TTC549 (cell line): ENCODE measurements around the gene ZMYND8.
"Not testable (repeated sequence)": the region's sequence is repeated elsewhere in the genome, so short reads cannot be mapped to it uniquely, and the experiment has no call there.

Experiments used
- FAIRE-seq: peaks from 2 replicates; lab custom pipeline; 2012; peaks lifted over from hg19 to GRCh38; lab: Jason Lieb, UNC

Gene ZMYND8

DNA sequence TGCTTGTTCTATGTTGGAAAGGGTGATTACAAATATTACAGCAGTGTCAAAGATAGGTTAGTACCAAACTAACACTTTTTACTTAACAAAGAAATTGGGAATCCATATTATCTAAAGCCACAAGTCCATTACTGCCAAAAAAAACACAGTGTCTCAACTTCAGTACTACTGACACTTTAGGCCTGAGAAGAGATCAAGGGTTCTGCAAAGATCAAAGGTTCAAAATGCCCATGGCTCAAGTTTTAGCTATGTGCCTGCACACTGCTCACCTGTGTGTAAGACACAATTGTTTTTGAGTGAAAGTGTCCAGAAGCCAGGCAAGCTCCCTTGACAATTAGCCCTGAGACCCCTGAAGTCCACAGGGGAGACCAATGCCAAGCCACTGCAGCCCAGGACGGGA is 132.6 kb downstream of the ZMYND8 start:
- FAIRE-seq, result no peak

DNA sequence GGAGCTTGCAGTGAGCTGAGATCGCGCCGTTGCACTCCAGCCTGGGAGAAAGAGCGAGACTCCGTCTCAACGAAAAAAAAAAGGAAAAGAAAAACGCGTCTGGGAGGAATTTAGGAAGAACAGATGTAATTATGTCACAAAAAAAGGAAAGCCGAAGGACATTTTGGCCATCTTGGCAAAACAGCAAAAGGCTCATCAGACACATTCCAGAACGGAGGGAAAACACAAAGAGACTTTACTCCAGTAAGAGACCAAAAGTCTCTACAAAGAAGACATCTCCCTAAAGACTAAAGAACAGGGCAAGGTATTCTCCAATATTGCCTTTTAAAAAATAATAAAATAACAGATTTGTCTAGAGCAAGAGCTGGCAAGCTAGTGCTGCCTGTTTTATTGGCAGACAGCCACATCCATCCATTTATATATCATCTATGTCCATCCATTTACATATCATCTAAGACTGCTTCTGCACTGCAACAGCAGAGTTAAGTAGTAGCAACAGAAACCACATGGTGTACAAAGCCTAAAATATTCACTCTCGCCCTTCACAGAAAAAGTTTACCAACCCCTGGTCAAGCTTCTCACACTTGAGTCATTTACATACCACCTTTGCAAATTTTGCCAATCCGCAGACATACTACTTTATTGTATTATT is 133.9 kb downstream of the ZMYND8 start:
- no peak for FAIRE-seq

DNA sequence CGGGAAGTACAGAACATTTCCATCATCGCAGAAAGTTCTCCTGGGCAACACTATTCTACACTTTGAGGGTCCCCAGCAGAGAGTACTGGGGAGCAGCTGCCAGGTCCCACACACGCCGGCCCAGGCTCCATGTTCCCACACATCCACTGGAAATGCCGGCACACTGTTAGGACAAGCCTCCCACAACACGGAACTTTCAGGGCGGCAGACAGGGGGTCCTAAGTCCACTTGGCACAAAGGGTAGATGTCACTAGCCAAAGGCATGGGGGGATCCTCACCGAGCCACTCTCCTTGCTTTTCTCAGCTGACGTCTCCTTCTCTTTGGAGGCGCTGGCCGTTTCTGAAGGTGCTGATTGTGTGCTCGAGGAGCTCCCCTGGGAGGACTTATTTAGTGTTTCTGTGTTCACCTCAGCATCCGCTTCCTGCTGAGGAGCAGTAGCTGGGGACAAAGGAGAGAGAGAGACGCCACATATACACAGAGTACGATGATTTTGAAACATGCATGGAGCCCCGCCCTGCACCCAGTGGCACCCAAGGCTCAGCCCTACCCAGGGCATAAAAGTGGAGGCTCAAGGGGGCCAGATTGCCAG is 135.4 kb downstream of the ZMYND8 start:
- no peak for FAIRE-seq

DNA sequence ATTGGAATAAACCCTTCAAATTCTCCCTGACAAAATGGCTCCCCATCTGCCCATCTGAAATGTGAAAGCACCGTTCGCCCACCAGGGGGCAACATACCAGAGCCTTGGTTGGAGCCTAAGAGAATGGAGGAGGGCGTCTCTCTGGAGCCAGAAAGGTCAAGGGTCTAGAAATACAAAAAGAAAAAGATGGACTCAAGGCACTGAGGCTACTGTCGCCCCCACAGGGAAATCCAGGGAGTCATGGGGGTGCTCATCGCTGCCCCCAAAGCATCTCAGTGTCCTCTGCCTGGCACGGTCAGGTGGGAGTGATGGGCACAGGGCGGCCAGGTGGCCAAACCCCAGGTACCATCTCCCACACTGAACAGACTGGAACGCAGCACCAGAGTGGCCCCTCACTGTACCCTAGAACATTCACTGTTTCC is 136.3 kb downstream of the ZMYND8 start:
- no peak for FAIRE-seq

DNA sequence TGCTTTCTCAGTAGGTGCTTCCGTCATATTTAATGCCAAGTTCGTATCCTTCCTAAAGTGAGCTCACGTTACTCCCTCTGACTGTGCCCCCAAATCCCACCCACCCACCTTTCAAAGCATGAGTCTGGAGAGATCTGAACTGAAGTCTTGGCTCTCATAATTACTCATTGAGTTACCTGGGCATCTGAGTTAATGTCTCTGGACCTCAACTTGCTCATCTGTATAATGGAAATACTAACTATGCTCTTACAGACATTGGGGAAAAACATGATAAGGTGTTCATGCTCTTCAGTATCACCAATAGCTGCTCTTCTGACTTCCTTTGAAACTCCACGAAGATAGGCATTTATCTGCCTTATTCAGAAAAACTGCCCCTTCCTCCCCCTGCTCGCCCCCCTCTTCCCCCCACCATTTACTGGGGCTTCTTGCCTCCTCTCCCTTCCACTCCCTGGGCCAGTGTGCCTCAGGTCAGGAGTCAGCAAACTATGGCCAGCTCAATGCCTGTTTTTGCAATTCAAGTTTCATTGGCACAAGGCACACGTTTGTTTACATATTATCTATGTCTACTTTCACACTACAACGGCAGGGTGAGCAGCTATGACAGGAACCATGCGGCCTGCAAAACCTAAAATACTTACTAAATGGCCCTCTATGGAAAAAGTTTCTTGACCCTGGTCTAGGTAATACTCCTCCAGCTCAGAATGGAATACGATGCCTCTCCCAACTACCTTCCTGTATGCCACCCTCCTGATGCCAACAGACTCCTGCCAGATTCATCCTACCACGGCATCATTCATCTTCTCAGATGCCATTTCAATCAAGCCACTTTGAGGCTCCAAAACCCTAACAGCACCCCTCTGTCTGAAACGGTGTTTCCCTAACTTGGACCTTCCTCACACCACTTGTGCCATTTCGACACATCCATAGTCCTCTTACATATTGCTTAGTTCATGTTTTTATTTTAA is 138.7 kb downstream of the ZMYND8 start:
- FAIRE-seq, result no peak

DNA sequence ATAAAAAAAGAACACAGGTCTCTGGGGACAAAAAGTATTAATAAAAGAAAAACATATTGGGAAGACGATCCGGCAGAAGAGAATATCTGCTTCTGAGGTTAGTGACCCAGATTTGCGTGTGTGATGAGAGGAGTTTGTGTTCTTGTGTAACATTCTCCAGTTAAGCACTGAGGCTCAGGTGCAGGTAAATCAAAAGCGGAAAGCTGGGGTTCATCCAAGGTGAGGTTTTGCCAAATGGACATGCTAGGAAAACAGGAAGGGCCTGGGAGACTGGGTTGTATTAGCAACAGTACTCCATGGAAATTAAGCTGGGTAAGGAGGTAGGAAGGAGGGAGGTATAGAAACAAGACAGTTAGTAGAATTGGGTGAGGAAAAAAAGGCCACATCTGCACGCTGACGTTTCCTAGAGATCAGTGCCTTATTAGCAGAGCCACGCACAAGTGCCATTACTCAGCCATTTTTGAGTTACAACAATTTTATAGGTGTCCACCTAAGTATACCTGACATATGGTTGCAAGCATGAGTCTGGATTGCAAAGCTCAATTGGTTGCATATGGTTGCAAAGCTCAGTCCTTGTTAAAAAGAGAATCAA is 139.6 kb downstream of the ZMYND8 start:
- FAIRE-seq, result no peak

DNA sequence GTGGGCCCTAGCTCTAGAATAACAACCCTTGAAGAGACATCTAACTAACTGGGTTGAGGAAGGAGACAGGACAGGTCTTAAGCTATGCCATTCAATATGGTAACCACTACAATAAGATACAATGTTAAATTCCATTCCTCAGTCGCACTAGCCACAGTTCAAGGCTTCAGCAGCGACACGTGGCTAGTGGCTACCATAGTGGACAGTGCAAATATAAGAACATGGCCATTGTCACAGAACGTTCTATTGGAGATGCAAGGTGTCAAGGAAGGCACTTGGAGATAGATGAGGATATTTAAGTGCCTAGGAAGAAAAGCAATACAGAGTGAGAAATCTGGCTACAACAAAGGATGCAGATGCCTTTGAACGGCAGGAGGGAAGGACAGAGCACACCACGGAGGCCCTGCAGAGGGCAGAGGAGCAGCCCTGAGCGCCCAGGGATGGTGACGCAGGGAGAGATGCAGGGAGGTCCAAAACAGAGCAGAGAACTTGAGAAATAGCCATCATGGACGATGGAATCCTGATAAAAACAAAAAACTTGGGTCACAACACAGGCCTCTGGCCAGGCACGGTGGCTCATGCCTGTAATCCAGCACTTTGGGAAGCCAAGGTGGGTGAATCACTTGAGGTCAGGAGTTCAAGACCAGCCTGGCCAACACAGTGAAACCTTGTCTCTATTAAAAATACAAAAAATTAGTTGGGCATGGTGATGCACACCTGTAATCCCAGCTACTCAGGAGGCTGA is 140.7 kb downstream of the ZMYND8 start:
- no peak for FAIRE-seq

DNA sequence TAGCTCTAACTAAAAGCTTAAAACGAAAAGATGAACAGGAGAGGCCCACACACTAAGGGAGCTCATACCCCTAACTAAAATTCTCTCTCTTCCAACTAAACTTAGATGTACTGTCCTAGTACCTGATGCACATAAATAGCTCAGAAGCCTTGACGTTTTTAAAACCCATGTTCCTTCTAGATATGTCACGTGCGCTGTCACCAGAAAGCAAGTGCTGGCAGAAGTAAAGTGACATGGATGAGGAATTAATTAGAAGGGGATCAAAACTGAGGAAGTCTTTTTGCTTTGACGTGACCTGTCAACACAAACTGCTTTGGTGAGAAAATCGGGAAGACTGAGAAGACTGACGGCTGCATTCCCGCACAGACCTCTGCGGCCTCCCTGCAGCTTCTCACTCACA is 142.5 kb downstream of the ZMYND8 start:
- FAIRE-seq, result no peak

DNA sequence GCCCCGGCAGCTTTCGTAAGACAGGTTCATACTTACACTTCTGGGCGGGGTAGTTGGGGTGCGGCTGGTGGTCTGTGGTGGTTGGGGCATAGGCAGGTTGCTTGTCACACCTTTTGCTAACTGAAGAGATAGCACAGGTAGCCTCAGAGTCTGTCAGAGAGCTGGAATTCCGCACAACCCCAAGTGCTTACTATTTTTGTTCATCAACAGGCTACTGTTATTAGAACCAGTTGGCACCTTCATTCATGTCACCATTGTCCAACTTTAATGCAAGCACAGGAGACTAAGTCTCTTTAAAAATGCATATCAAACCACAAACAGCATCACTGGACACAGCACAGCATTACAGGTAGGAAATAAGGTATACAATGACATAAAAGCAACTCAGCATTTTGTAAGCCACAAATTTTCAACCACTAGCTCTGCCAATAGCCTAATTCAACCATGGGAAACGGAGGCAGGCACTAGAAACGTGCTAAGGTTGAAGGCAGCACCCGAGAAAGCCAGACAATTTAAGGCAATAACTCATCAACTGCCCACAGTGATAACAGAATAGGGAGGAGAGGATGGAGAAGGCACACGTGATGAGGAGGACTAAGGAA is 143.8 kb downstream of the ZMYND8 start:
- FAIRE-seq, result no peak

DNA sequence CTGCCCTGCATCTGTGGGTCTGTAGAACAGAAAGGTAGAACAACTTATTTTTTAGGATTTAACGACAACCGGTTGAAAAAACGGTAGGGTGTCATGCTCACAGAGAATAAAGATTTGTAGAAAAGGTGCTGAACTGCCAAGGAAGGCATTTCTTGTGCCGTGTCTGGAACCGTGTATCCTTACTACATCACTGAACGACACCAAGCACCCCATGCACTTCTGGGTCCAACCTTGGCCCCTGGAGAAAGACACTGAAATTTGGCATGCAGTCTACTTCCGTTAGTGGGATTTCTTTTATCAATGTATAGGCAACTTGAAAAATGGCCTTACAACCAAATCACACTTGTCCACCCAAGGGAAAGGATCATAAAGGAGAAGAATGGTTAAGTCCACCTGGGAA is 145.5 kb downstream of the ZMYND8 start:
- FAIRE-seq, result no peak

DNA sequence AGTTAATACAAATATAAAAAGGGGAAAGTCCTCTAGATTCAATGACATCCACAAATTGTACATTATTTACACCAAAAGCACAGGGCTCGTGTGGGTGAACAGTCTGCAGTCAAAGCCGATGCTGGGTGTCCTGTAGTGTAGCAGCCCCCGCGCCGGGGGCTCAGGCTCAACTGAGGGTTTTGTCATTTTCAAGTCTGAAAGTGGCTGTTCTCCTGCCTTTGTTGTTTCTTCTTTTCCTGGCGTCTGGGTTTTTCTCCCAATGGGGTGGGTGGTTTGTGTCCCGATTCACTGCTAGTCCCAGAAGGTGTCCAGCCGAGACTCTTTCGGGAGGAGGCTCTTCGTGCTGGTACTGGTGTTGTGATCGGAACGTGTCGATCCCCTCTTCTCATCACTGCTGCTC is 146.0 kb downstream of the ZMYND8 start:
- FAIRE-seq, result no peak

DNA sequence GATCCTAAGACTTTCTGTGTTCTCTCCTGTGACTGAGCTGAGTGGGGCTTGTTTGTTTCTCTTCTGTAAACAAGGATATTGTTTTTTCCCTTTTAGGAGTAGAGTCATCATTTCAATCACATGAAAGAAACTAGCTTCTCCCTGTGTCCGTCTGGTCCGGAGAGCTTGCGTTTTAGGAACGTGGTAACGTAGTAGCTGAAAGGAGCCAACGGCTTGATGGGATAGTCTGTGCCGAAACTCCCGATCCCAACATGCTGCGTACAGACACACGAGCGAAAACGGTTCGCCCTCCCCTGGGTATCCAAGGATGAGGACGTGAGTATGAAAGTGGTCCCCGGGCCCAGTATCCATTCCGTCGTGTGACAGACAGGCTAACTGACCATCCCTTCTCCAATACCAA is 146.5 kb downstream of the ZMYND8 start:
- FAIRE-seq, result no peak

DNA sequence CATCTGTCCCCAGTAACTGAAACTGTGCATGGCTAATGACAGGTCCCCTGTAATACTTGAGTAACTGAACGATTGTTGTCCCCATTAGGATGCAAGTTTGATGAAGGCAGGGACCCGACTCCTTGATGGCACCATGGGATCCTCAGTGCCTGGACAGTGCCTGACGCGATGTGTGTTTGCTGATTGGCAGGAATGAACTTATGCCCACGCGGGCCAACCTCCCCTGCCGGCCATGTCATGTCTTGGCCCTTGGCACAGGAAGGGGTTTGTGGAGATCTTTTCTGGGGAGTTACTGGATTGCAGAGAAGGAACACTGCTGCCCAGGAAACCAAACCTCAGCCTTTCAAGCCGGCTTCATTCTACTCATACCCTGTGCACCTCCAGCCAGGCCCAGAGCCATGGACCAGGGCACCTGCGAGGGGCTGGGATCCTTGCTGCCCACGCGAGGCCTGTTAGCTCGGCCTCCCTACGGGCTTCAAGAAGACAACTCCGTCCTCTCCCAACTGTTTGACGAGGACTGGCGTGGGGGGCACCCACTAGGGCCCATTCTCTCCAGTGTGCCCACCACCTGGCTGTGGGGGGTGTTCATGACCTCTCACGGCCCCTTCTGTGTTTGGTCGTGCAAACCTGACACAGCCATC is 147.8 kb downstream of the ZMYND8 start:
- FAIRE-seq, result no peak

DNA sequence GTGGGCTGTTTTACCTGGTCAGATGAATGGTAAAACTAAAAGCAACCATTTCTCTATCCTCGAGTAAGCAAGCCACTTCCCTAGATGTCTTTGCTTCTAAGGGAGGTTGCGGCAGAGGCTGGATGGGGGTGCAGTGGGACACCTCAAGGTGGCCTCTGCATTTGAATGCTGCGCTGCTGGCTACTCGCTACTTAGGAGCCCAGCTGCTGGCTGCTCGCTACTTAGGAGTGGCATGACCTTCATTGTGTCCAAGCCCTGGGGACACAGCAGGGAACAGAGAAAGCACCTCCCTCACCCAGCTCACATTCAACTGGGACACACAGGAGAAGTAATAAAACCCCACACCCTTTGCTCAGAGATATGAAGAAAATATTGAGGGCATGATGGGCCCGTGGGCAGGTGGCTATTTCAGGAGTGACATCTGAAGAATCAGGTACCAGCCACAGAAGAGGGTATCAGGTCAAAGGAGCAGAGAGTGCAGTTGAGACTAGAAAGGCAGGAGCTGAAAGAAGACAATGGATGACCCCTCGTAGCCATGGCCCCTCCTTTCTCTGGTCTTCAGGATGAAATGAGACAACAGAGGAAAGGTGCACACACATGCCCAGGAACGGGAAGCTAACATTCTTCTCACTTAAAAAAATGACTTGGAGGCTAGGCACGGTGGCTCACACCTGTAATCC is 149.4 kb downstream of the ZMYND8 start:
- FAIRE-seq, result no peak

DNA sequence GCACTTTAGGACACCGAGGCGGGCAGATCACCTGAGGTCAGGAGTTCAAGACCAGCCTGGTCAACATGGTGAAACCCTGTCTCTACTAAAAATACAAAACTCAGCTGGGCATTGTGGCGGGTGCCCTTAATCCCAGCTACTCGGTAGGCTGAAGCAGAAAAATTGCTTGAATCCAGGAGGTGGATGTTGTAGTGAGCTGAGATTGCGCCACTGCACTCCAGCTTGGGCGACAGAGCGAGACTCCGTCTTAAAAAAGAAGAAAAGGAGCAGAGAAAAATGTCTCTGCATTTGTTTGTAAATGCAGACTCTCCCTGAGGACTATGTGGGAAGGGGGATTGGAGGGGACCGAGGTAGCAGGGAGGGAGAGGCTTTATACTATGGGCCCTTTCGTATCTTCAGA is 149.9 kb downstream of the ZMYND8 start:
- not testable (repeated sequence) for FAIRE-seq

DNA sequence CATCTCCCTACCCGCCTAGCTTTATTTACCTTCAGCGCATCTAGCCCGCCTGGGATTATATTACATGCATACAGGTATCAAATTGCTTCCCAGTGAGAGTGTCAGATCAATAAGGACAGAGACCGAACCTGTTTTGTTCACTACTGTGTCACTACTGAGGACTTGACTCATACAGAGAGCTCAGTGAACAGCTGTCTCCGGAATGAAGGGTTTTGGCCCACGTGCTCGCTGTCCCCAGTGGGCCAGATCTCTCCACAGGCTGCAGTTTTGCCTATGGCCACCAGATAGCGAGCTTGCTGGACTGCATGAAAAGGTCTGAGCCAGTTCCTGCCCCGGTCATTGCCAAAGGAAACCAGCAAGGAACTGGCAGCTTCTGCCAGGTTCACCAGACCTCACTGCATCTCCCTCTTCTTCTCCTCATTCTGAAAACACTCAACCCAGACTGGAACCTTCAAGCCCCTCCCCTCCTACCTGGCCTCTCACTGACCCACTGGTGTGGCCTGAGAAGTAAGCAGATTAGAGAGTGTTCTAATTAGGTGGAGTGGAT is 150.8 kb downstream of the ZMYND8 start:
- FAIRE-seq, result no peak

DNA sequence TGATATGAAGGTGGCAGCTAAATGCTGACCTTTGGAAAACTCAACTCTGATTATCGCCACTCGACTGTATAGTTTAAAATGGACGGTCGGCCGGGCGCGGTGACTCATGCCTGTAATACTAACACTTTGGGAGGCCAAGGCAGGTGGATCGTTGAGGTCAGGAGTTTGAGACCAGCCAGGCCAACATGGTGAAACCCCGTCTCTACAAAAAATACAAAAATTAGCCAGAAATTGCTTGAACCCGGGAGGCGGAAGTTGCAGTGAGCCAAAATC is 151.7 kb downstream of the ZMYND8 start:
- FAIRE-seq, result not testable (repeated sequence)

DNA sequence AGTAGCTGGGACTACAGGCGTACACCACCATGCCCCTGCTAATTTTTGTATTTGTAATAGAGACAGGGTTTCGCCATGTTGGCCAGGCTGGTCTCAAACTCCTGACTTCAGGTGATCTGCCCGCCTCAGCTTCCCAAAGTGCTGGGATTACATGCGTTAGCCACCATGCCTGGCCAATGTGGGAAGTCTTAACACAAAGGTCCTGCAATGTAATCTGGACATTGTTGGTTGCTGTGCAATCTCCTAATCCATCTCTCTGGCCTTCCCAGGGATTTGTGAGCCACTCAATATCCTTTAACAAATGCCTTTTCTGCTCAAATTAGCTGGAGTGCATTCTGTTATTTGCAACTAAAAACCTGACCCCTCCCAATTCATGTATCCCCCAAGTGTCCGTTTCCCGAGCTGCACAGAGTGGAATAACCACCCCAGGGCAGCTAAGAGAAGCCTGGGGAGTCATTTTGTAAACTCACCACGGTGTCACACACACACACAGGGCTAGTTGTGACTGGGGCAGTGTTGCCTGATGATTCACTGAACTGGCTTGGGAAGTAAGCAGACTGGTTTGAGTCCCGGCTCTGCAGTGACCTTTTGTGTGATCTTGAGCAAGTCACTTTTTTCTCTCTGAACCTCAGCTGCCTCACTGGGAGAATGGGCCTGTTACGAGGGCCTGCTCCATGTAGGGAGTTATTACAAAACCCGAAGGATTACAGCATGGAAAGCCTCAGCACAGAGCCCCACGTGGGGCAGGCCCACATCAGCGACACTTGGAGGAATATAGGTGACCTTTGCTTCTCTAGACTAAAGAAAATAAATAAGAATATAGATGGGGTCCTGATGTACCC is 152.3 kb downstream of the ZMYND8 start:
- no peak for FAIRE-seq
